HTERT RPE-1 (cell line): Measurements from ENCODE around the gene RRBP1.

Experiments
- in situ Hi-C: fragments of 300-500 bp; cut with MboI; formaldehyde crosslinking; loops from 4 replicates; pipeline ENCODE4 v1.14.3; 2020; ENCODE audit warnings: low sequenced_read_pairs

Gene RRBP1

DNA sequence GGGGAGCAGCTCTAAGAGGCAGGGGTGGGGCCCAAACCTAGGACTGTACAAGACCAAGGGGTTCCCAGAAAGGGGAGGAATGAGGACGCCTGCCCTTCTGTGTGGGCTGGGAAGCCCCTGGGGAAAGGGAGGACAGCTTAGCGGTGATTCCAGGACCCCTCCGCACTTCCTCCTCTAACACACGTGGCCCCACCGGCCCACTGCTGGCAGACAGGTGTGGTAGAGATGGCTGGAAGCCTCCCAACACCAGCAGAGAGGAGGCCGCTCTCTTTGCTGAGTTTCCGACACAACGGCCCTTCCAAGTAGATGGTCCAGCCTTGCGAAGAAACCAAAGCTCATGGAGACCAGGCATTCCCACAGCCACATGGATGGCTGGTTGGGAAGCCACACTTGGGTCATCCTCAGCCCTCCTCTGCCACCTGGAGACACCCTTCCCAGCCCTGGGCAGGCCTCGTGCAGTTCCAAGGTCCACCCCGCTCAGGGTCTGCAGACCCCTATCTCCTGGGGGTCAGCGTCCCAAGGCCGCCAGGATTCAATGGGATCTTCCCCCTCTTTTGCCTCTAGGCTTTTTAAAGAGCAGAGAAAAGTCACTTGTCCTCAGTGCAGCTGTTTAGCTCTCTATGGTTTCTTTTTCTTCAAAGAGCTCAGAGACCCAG lies 43.9 kb downstream of the RRBP1 start:
- in situ Hi-C loops, result no loop called here

- in situ Hi-C loops, result no loop called here
Measured at GRCh38 chr20:17637413-17637780, 44.6 kb downstream of the RRBP1 start.

GRCh38 chr20:17636523-17637412 lies 45.3 kb downstream of the RRBP1 start:
- in situ Hi-C loops, result no loop called here

- in situ Hi-C loops, result no loop called here
Measured at GRCh38 chr20:17635332-17636244, 46.5 kb downstream of the RRBP1 start.

DNA sequence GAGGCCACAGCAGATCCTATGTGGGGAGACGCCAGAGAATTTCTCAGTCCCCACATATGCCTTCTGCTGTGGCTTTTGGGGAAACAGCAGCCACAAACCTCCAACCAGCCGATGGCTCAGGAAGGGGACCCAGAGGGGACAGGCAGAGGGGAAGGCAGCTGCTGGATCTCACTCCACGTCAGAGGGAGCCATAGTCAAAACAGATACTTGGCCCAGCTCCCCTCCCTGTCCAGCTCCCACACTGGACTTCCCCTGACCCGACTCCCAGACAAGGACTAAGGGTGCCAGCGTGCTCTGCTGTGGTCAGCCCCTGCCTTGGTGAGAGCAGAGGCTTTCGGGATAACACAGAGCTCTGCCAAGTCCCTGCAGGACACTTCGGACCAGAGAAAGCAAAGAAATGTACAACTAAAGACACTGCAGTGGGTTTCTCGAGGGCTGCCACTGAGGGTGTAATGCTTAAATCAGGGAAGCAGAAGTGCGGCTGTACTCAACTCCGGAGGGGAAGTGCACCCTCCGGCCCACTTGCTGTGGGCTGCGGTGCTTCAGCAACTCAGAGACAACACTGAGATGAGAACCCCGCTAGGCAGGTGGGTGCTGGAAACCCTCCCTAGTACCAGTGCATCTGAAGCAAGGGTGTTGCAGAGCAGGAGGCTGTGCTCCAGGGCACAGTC lies 47.2 kb downstream of the RRBP1 start:
- in situ Hi-C loops, result no loop called here

GRCh38 chr20:17633850-17634500 lies 48.1 kb downstream of the RRBP1 start:
- in situ Hi-C loops, result no loop called here

GRCh38 chr20:17633221-17633849 lies 48.7 kb downstream of the RRBP1 start:
- in situ Hi-C loops, result no loop called here

GRCh38 chr20:17631576-17632319 lies 50.3 kb downstream of the RRBP1 start:
- in situ Hi-C loops, result no loop called here

GRCh38 chr20:17630806-17631195 lies 51.2 kb downstream of the RRBP1 start:
- in situ Hi-C loops, result no loop called here

DNA sequence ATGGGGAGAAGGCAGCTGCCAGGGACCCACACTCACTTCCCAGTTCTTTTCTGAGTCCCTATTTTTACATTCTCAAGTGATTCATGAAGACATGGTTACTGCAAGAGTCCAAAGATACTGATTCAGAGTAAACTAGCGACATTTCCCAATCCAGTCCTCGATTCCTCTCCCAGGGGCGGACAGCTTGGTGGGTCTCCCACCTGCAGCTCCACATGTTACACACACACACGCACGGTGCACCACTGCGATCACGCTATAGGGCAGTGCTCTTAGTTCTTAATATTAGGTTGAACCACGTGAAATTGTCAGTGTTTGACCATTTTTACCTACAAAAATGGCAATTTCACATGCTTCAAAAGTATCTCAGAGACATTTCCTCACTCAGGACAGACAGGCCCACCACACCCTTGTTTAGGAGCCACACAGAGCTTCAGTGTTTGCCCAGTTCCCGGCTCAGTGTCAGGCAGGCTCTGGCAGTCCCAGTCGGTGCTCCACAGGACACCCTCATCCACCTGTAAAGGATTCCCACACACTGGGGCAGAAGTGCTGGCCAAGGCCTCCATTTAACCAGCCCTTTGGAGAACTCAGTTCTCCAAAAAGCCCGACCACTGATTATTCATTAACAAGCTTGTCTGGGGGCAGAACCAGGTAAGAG lies 51.8 kb downstream of the RRBP1 start:
- in situ Hi-C loops, result no loop called here

- in situ Hi-C loops, result no loop called here
Measured at GRCh38 chr20:17629678-17630089, 52.4 kb downstream of the RRBP1 start.

DNA sequence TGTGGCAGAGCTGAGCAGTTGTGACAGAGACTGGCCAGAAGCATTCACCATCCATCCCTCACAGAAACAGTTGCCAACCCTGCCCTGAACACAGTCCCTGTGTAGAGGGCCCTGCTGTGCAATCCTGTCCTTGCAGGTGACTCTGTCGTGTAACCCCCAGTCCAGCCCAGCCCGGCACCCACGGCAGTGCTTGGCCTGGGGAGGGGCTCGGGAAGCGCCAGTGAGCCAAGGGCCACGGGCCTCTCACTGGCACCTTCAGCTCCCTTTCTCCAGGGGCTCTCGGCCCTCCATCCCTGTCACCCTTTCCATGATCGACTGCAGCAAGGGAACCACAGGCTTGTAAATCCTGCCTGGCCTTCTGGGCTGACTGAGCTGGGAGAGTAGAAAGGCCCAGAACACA lies 53.0 kb downstream of the RRBP1 start:
- in situ Hi-C loops, result no loop called here

DNA sequence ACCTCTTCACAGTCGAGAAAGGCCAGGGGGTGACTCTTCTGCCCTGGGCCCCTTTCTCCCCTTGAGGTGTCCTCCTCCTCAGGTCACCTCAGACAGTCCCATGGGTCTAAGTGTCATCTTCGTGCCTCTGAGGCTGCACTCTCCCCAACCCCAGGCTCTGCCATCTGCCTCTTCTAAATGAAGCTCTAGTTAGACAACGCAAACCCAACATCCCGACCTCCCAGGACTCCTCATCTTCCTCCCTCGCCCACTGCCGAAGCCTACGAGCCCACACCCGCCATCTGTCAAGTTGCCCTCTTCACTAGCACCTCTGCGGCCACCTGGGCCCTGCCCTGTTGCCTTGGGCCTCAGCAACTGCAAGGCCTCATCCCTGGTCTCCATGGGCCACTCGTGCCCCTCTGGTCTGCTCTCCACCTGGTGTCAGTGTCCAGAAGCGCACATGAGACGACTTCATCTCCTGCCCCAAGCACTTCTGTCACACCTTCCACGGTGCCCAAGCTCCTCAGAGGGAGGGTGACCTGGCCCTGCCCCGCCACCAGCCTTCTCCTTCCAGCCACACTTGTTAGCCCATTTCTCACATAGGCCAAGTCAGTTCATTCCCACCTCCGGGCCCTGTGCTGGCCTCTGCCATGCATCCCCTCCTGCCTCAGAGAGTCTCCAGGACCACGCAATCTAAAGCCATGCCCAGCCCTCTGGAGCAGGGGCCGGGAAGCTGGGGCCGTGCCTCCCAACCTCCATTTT lies 53.8 kb downstream of the RRBP1 start:
- in situ Hi-C loops, result no loop called here

DNA sequence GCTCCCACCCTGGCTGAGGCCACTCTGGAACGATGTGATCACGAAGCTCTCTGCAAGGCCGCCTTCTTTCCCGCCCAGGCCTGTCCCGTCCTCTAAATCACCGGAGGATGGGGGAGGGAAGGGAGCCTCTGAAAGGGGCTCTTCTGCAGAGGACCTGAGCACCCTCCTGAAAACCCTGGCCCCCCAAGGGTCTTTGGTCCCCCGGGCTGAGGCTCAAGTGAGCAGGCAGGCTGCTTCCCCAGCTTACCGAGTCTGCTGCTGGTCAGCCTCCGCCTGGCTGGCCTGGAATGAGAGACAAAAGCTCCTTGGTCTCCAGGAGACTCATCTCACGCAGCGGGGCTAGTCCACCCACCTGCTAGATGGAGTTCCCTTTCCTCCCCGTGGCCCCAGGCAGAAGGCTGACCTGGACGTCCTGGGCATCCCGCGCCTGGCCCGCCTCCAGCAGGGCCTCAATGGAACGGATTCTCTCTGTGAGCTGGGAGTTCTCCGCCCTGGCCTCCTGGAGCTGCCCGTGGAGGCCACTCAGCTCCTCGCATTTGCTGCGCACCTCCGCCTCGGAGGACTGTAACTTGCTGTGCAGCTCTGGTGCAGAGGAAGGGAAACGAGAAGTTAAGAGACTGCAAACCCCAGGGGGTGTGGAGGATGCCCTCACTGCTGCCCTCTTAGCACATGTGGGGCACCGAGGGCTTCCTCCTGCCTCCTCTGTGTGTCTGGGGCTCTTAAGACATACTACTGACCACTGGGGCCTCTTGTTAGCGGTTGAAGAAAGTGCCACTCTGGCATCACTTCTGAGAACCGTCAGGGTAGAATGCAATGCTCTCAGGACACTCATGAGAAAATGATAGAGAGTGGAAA lies 54.7 kb downstream of the RRBP1 start:
- in situ Hi-C loops, result no loop called here

DNA sequence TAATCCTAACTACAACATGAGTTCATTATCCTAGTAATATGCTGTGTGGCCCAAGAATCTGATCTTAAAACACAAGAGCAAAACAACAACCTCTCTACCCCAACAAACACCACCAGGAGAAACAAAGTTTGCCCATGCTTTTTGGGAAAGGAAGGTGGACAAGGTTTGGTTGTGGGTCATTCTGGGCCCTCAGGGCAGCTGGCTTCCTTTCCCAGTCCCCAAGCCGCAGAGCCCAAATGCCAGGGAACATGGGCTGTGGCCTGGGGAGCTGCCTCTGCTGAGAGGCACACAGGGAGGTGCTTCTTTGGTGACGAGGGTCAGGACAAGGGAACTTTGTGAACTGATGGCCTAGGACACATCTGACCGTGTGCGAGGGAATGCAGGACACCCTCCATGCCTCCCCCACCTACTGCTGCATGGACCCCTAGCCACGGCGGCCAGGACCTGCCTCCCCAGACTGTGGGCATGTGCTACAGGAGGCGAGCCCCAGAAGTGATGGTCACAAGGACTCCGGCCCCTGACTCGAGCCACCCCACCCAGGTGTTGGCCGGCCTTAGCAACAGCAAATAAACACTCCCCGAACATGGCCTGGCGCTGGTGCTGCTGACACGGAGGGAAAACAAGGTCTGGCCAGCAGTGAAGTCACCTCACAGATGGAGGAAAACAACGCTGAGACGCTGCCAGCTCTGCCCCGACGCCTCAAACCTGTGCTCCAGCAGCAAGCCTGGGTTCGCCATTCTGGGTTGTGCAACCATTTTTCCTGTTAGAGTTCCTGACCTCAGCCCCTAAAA lies 55.6 kb downstream of the RRBP1 start:
- in situ Hi-C loops, result no loop called here
